ENCODE measurements around the gene MLYCD. TPM values are rescaled to one million over a fixed set of nuclear protein-coding genes. Genes with fewer than 3 reads are reported as not detected.

The MLYCD gene
- total and polyA plus RNA-seq, 4 donors, result 1.6 to 9.2 (median 6.8) TPM

- ATAC-seq (ENCODE audit: low FRiP score), result no peak
- H3K27me3 ChIP-seq (ENCODE audit: control insufficient read depth in 1 of 2, insufficient read depth in 2 of 2, low read length in 1 of 2), result no peaks in the 10 kb centered on the region
- H3K36me3 ChIP-seq (ENCODE audit: control insufficient read depth in 1 of 2, insufficient read depth in 2 of 2, low read length in 1 of 2), result no peaks in the 10 kb centered on the region
- H3K27ac ChIP-seq (ENCODE audit: low read depth in 1 of 2, low read length in 2 of 2), result no peak overlapping the region
- no peaks in the 10 kb centered on the region for H3K4me1 ChIP-seq (ENCODE audit: control insufficient read depth in 1 of 2, insufficient read depth in 2 of 2, low read length in 2 of 2)
- WGBS, 2 donors, result 86% methylated on average over 5 of the region's 5 CpGs
- H3K9me3 ChIP-seq (ENCODE audit: control insufficient read depth, low read length), result peaks cover 1% of the 10 kb centered on the region
- no peak overlapping the region for H3K4me3 ChIP-seq (ENCODE audit: low read length in 2 of 2)
- intact Hi-C loops (cut with DNase I), result no loop called here
- no peak for DNase-seq
Measured at GRCh38 chr16:83890359-83890758, 8.6 kb upstream of the MLYCD start.

- no peaks in the 10 kb centered on the region for H3K4me1 ChIP-seq (ENCODE audit: control insufficient read depth in 1 of 2, insufficient read depth in 2 of 2, low read length in 2 of 2)
- H3K27me3 ChIP-seq (ENCODE audit: control insufficient read depth in 1 of 2, insufficient read depth in 2 of 2, low read length in 1 of 2), result no peaks in the 10 kb centered on the region
- H3K4me3 ChIP-seq (ENCODE audit: low read length in 2 of 2), result no peak overlapping the region
- intact Hi-C loops (cut with DNase I), result no loop called here
- WGBS, 2 donors, result 71 to 79% methylated on average over 3 of the region's 3 CpGs
- H3K27ac ChIP-seq (ENCODE audit: low read depth in 1 of 2, low read length in 2 of 2), result no peak overlapping the region
- DNase-seq (no peak), ATAC-seq (ENCODE audit: low FRiP score) (no peak)
- H3K36me3 ChIP-seq (ENCODE audit: control insufficient read depth in 1 of 2, insufficient read depth in 2 of 2, low read length in 1 of 2), result no peaks in the 10 kb centered on the region
- peaks cover 1% of the 10 kb centered on the region for H3K9me3 ChIP-seq (ENCODE audit: control insufficient read depth, low read length)
Measured at GRCh38 chr16:83891742-83892141, 7.2 kb upstream of the MLYCD start.

- Histone ChIP-seq H3K9me3 (ENCODE audit: control insufficient read depth, low read length) (peaks cover 1% of the 10 kb centered on the region), H3K4me1 (ENCODE audit: control insufficient read depth in 1 of 2, insufficient read depth in 2 of 2, low read length in 2 of 2) (no peaks in the 10 kb centered on the region), H3K27me3 (ENCODE audit: control insufficient read depth in 1 of 2, insufficient read depth in 2 of 2, low read length in 1 of 2) (no peaks in the 10 kb centered on the region), H3K4me3 (ENCODE audit: low read length in 2 of 2) (no peak overlapping the region), H3K27ac (ENCODE audit: low read depth in 1 of 2, low read length in 2 of 2) (no peak overlapping the region), H3K36me3 (ENCODE audit: control insufficient read depth in 1 of 2, insufficient read depth in 2 of 2, low read length in 1 of 2) (no peaks in the 10 kb centered on the region)
- 77 to 80% methylated on average over 4 of the region's 4 CpGs for WGBS, 2 donors
- ATAC-seq (ENCODE audit: low FRiP score), result no peak
- DNase-seq, result no peak
- intact Hi-C loops (cut with DNase I), result no loop called here
Measured at GRCh38 chr16:83895243-83895642, 3.7 kb upstream of the MLYCD start.

GRCh38 chr16:83895942-83896341 lies 3.0 kb upstream of the MLYCD start:
- no peak overlapping the region for H3K4me3 ChIP-seq (ENCODE audit: low read length in 2 of 2)
- intact Hi-C loops (cut with DNase I), result no loop called here
- H3K27me3 ChIP-seq (ENCODE audit: control insufficient read depth in 1 of 2, insufficient read depth in 2 of 2, low read length in 1 of 2), result no peaks in the 10 kb centered on the region
- H3K36me3 ChIP-seq (ENCODE audit: control insufficient read depth in 1 of 2, insufficient read depth in 2 of 2, low read length in 1 of 2), result no peaks in the 10 kb centered on the region
- no peak for DNase-seq
- no peak overlapping the region for H3K27ac ChIP-seq (ENCODE audit: low read depth in 1 of 2, low read length in 2 of 2)
- 74 to 78% methylated on average over 3 of the region's 3 CpGs for WGBS, 2 donors
- no peak for ATAC-seq (ENCODE audit: low FRiP score)
- H3K9me3 ChIP-seq (ENCODE audit: control insufficient read depth, low read length), result peaks cover 1% of the 10 kb centered on the region
- no peaks in the 10 kb centered on the region for H3K4me1 ChIP-seq (ENCODE audit: control insufficient read depth in 1 of 2, insufficient read depth in 2 of 2, low read length in 2 of 2)

GRCh38 chr16:83899272-83899897 lies 470 bp downstream of the MLYCD start:
- ATAC-seq (ENCODE audit: low FRiP score) (peak; percentile 59), DNase-seq (peak; percentile 72 to 86)
- peak overlapping the region; percentile 83 to 97 for H3K27ac ChIP-seq (ENCODE audit: low read depth in 1 of 2, low read length in 2 of 2)
- H3K4me3 ChIP-seq (ENCODE audit: low read length in 2 of 2), result peak overlapping the region; percentile 78 to 79
- H3K36me3 ChIP-seq (ENCODE audit: control insufficient read depth in 1 of 2, insufficient read depth in 2 of 2, low read length in 1 of 2), result peaks cover 0 to 2% of the 10 kb centered on the region in 2 donors
- H3K27me3 ChIP-seq (ENCODE audit: control insufficient read depth in 1 of 2, insufficient read depth in 2 of 2, low read length in 1 of 2), result no peaks in the 10 kb centered on the region
- intact Hi-C loops (cut with DNase I), result no loop called here
- H3K4me1 ChIP-seq (ENCODE audit: control insufficient read depth in 1 of 2, insufficient read depth in 2 of 2, low read length in 2 of 2), result no peaks in the 10 kb centered on the region
- 1% methylated on average over 46 to 73 of the region's 73 CpGs for WGBS, 2 donors
- no peaks in the 10 kb centered on the region for H3K9me3 ChIP-seq (ENCODE audit: control insufficient read depth, low read length)

GRCh38 chr16:83899978-83900377 lies 1.1 kb downstream of the MLYCD start:
- Histone ChIP-seq H3K4me3 (ENCODE audit: low read length in 2 of 2) (peak overlapping the region; percentile 78 to 79), H3K4me1 (ENCODE audit: control insufficient read depth in 1 of 2, insufficient read depth in 2 of 2, low read length in 2 of 2) (no peaks in the 10 kb centered on the region), H3K27ac (ENCODE audit: low read depth in 1 of 2, low read length in 2 of 2) (peak overlapping the region in 1 of 2 donors; percentile 83), H3K27me3 (ENCODE audit: control insufficient read depth in 1 of 2, insufficient read depth in 2 of 2, low read length in 1 of 2) (no peaks in the 10 kb centered on the region), H3K36me3 (ENCODE audit: control insufficient read depth in 1 of 2, insufficient read depth in 2 of 2, low read length in 1 of 2) (peaks cover 0 to 2% of the 10 kb centered on the region in 2 donors), H3K9me3 (ENCODE audit: control insufficient read depth, low read length) (no peaks in the 10 kb centered on the region)
- ATAC-seq (ENCODE audit: low FRiP score), result no peak
- no peak for DNase-seq
- 76 to 77% methylated on average over 3 of the region's 3 CpGs for WGBS, 2 donors
- intact Hi-C loops (cut with DNase I), result no loop called here

- Histone ChIP-seq H3K36me3 (ENCODE audit: control insufficient read depth in 1 of 2, insufficient read depth in 2 of 2, low read length in 1 of 2) (peaks cover 0 to 2% of the 10 kb centered on the region in 2 donors), H3K4me3 (ENCODE audit: low read length in 2 of 2) (no peak overlapping the region), H3K27me3 (ENCODE audit: control insufficient read depth in 1 of 2, insufficient read depth in 2 of 2, low read length in 1 of 2) (no peaks in the 10 kb centered on the region), H3K9me3 (ENCODE audit: control insufficient read depth, low read length) (no peaks in the 10 kb centered on the region), H3K4me1 (ENCODE audit: control insufficient read depth in 1 of 2, insufficient read depth in 2 of 2, low read length in 2 of 2) (no peaks in the 10 kb centered on the region), H3K27ac (ENCODE audit: low read depth in 1 of 2, low read length in 2 of 2) (no peak overlapping the region)
- WGBS, 2 donors, result 92% methylated on average over 9 of the region's 9 CpGs
- no peak for ATAC-seq (ENCODE audit: low FRiP score)
- DNase-seq, result no peak
- intact Hi-C loops (cut with DNase I), result no loop called here
Measured at GRCh38 chr16:83900571-83900970, 1.7 kb downstream of the MLYCD start.

- Histone ChIP-seq H3K27me3 (ENCODE audit: control insufficient read depth in 1 of 2, insufficient read depth in 2 of 2, low read length in 1 of 2) (no peaks in the 10 kb centered on the region), H3K4me1 (ENCODE audit: control insufficient read depth in 1 of 2, insufficient read depth in 2 of 2, low read length in 2 of 2) (no peaks in the 10 kb centered on the region), H3K4me3 (ENCODE audit: low read length in 2 of 2) (no peak overlapping the region), H3K9me3 (ENCODE audit: control insufficient read depth, low read length) (no peaks in the 10 kb centered on the region), H3K27ac (ENCODE audit: low read depth in 1 of 2, low read length in 2 of 2) (no peak overlapping the region), H3K36me3 (ENCODE audit: control insufficient read depth in 1 of 2, insufficient read depth in 2 of 2, low read length in 1 of 2) (peaks cover 0 to 2% of the 10 kb centered on the region in 2 donors)
- intact Hi-C loops (cut with DNase I), result no loop called here
- DNase-seq, result no peak
- ATAC-seq (ENCODE audit: low FRiP score), result no peak
- WGBS, 2 donors, result 89 to 91% methylated on average over 3 of the region's 3 CpGs
Measured at GRCh38 chr16:83901101-83901500, 2.2 kb downstream of the MLYCD start.

GRCh38 chr16:83903751-83904150 lies 4.8 kb downstream of the MLYCD start:
- H3K9me3 ChIP-seq (ENCODE audit: control insufficient read depth, low read length), result no peaks in the 10 kb centered on the region
- no peak overlapping the region for H3K27ac ChIP-seq (ENCODE audit: low read depth in 1 of 2, low read length in 2 of 2)
- no peaks in the 10 kb centered on the region for H3K4me1 ChIP-seq (ENCODE audit: control insufficient read depth in 1 of 2, insufficient read depth in 2 of 2, low read length in 2 of 2)
- intact Hi-C loops (cut with DNase I), result no loop called here
- ATAC-seq (ENCODE audit: low FRiP score), result no peak
- 81 to 82% methylated on average over 10 of the region's 10 CpGs for WGBS, 2 donors
- no peak for DNase-seq
- peaks cover 3 to 6% of the 10 kb centered on the region in 2 donors for H3K36me3 ChIP-seq (ENCODE audit: control insufficient read depth in 1 of 2, insufficient read depth in 2 of 2, low read length in 1 of 2)
- H3K4me3 ChIP-seq (ENCODE audit: low read length in 2 of 2), result no peak overlapping the region
- no peaks in the 10 kb centered on the region for H3K27me3 ChIP-seq (ENCODE audit: control insufficient read depth in 1 of 2, insufficient read depth in 2 of 2, low read length in 1 of 2)
